Caco-2 (cell line): Measurements from ENCODE around the gene PRSS53. TPM values are rescaled to one million over a fixed set of nuclear protein-coding genes. Genes with fewer than 3 reads are reported as not detected.
A peak's percentile ranks its signal among the peaks of the same experiment; 100 is the strongest.

Experiments used
- BruUV-seq: library from RNA; stranded (reverse); fragments of 400-500 nt; replicated peaks from 2 replicates; lab custom pipeline; 2021; lab: Mats Ljungman, UMichigan
- CTCF ChIA-PET: fragments of 300-600 bp; sonication (Branson Sonifier 250); formaldehyde crosslinking; loops from one replicate; lab custom pipeline; 2022; ENCODE audit warnings: antibody characterized with exemption; lab: Charles Lee
- POLR2A ChIA-PET: fragments of 300-600 bp; sonication (Branson Sonifier 250); formaldehyde crosslinking; loops from one replicate; lab custom pipeline; 2022; ENCODE audit warnings: antibody characterized with exemption; lab: Charles Lee
- DNase-seq, 2 experiments: peaks; one replicate each; pipeline versions ENCODE4 v3.0.0 to v3.0.0-alpha.2; 2020 to 2022
- H3K27me3 ChIP-seq: replicated peaks from 2 replicates; pipeline ENCODE4 v1.6.0; 2011; ENCODE audit warnings: low read length; ENCODE audit not compliant: control insufficient read depth, insufficient read depth
- H3K36me3 ChIP-seq: 2 replicates; pipeline ENCODE4 v1.5.1; 2011; ENCODE audit warnings: low read length; ENCODE audit not compliant: control insufficient read depth, insufficient read depth
- H3K4me1 ChIP-seq: fragments of 250-450 bp; sonication (Bioruptor Pico); 2 replicates; pipeline ENCODE4 v1.5.1; 2020; ENCODE audit warnings: mild to moderate bottlenecking
- H3K4me3 ChIP-seq: 2 replicates; pipeline ENCODE4 v1.5.1; 2011; ENCODE audit warnings: low read depth, mild to moderate bottlenecking, control low read depth, low read length
- H3K9me3 ChIP-seq: fragments of 250-450 bp; sonication (Bioruptor Pico); 2 replicates; pipeline ENCODE4 v1.5.1; 2020; ENCODE audit warnings: mild to moderate bottlenecking, moderate library complexity
- H3K27ac Mint-ChIP-seq: one replicate; pipeline ENCODE4 v1.8.0; 2022; ENCODE audit warnings: mixed read lengths; ENCODE audit not compliant: unreplicated experiment
- H3K27me3 Mint-ChIP-seq: one replicate; pipeline ENCODE4 v1.8.0; 2022; ENCODE audit warnings: mixed read lengths; ENCODE audit not compliant: insufficient read depth, unreplicated experiment
- H3K36me3 Mint-ChIP-seq: one replicate; pipeline ENCODE4 v1.8.0; 2022; ENCODE audit warnings: mild to moderate bottlenecking, mixed read lengths; ENCODE audit not compliant: insufficient read depth, unreplicated experiment
- H3K4me1 Mint-ChIP-seq: one replicate; pipeline ENCODE4 v1.8.0; 2022; ENCODE audit warnings: low read depth, mixed read lengths; ENCODE audit not compliant: unreplicated experiment
- H3K4me3 Mint-ChIP-seq: one replicate; pipeline ENCODE4 v1.8.0; 2022; ENCODE audit warnings: mild to moderate bottlenecking, moderate library complexity, mixed read lengths; ENCODE audit not compliant: unreplicated experiment
- H3K9me3 Mint-ChIP-seq: one replicate; pipeline ENCODE4 v1.8.0; 2022; ENCODE audit warnings: mixed read lengths; ENCODE audit not compliant: unreplicated experiment
- CTCF ChIP-seq, 2 experiments: fragments of 200-600 bp in 1 of 2; IDR thresholded peaks; 1 replicate in 1 of 2; 2 replicates in 1 of 2; pipeline versions ENCODE4 v1.5.1 to v1.8.0; 2011 to 2022; ENCODE audit warnings: antibody characterized with exemption in 1 of 2, control low read depth in 1 of 2, inconsistent platforms in 1 of 2, low read depth in 1 of 2, low read length in 1 of 2, mild to moderate bottlenecking in 1 of 2, moderate library complexity in 1 of 2; ENCODE audit not compliant: insufficient read depth in 1 of 2, severe bottlenecking in 1 of 2, unreplicated experiment in 1 of 2
- intact Hi-C: fragments of 100-400 bp; cut with micrococcal nuclease; formaldehyde crosslinking; loops from one replicate; pipeline ENCODE4 v1.10.0; 2022; ENCODE audit not compliant: unreplicated experiment
- total RNA-seq: library from RNA; stranded (reverse); gene quantifications from 2 replicates; pipeline ENCODE4 v1.2.3, GENCODE V29; 2022

PRSS53 gene
- total RNA-seq, 1 experiment from 2014 or later = 1.8 TPM

- H3K27me3 Mint-ChIP-seq = no peaks in the 10 kb centered on the region
- POLR2A ChIA-PET = interaction anchor here (0.5 to 1.7 kb wide), 20 partner anchors 10 to 756 kb away, joined by 3 to 61 read pairs (median 6); partner anchors contain the start of genes ARMC5, FUS, PRSS8 and STX4
- Histone ChIP-seq H3K27me3 (no peaks in the 10 kb centered on the region), H3K36me3 (peaks cover 5% of the 10 kb centered on the region), H3K4me1 (peaks cover 16% of the 10 kb centered on the region), H3K9me3 (no peaks in the 10 kb centered on the region), H3K4me3 (peak within 1 kb of the TSS; percentile 55)
- H3K27ac Mint-ChIP-seq = peak within 1 kb of the TSS; percentile 88
- no peak for TF ChIP-seq CTCF (IDR thresholded peaks at IDR 0.05; ENCODE audit: insufficient read depth in 1 of 2, low read depth in 1 of 2, low read length in 1 of 2, severe bottlenecking in 1 of 2, unreplicated experiment in 1 of 2)
- H3K4me1 Mint-ChIP-seq = peaks cover 16% of the 10 kb centered on the region
- BruUV-seq = TSS peak; percentile 86
- H3K36me3 Mint-ChIP-seq = peaks cover 54% of the 10 kb centered on the region
- intact Hi-C loops = loop anchor here (1.0 kb wide), 3 partner anchors 14 to 25 kb away; partner anchors contain the start of gene PRSS8
- CTCF ChIA-PET = interaction anchor here (0.6 to 1.7 kb wide), 11 partner anchors 9 to 266 kb away, joined by 3 to 43 read pairs (median 4); partner anchors contain the start of genes HSD3B7, PRSS8, ZNF646 and ZNF668
- H3K4me3 Mint-ChIP-seq = peak within 1 kb of the TSS; percentile 88
- peak; percentile 97 for DNase-seq
- no peaks in the 10 kb centered on the region for H3K9me3 Mint-ChIP-seq
Observed at GRCh38 chr16:31117384-31118222, 28.9 kb upstream of the PRSS53 start, which contains the start of gene KAT8. TSS of gene KAT8 (plus strand) at chr16:31117664. CDS start at chr16:31117682, 18 bp downstream.

GRCh38 chr16:31114468-31114867 is 25.7 kb upstream of the PRSS53 start:
- ChIA-PET POLR2A (no interaction called here), CTCF (no interaction called here)
- peaks cover 2% of the 10 kb centered on the region; the same call in 1 of the 2 replicates for H3K36me3 ChIP-seq
- Mint-ChIP-seq H3K27me3 (no peaks in the 10 kb centered on the region), H3K36me3 (peaks cover 38% of the 10 kb centered on the region), H3K9me3 (no peaks in the 10 kb centered on the region), H3K27ac (no peak overlapping the region), H3K4me3 (no peak overlapping the region), H3K4me1 (peaks cover 20% of the 10 kb centered on the region)
- H3K4me1 ChIP-seq = peaks cover 16% of the 10 kb centered on the region
- no TSS peak for BruUV-seq
- no peak overlapping the region for H3K4me3 ChIP-seq
- H3K9me3 ChIP-seq = no peaks in the 10 kb centered on the region
- TF ChIP-seq CTCF (IDR thresholded peaks at IDR 0.05; ENCODE audit: insufficient read depth in 1 of 2, low read depth in 1 of 2, low read length in 1 of 2, severe bottlenecking in 1 of 2, unreplicated experiment in 1 of 2) = no peak
- DNase-seq = no peak
- no peaks in the 10 kb centered on the region for H3K27me3 ChIP-seq
- intact Hi-C loops = no loop called here
